Peyer's patch (tissue), 4 donors: ENCODE measurements around the gene CLEC2D.

Source experiments
- POLR2A ChIP-seq, 2 donors: fragments of 450-650 bp; IDR thresholded peaks; one replicate each; pipeline ENCODE4 v1.5.1; 2017; ENCODE audit warnings: antibody characterized with exemption in 2 of 2, mild to moderate bottlenecking in 2 of 2, moderate library complexity in 2 of 2
- TF ChIP-seq, protein P1 (sequence below), 6 experiments: fragments of 450-650 bp in 4 of 6; fragments of 200-600 bp in 2 of 6; sonication (generic) in 1 of 6; IDR thresholded peaks; one replicate each; pipeline ENCODE4 v1.5.1; 2017 to 2019; ENCODE audit warnings: antibody characterized with exemption in 6 of 6, mild to moderate bottlenecking in 3 of 6, moderate library complexity in 1 of 6

DNA sequence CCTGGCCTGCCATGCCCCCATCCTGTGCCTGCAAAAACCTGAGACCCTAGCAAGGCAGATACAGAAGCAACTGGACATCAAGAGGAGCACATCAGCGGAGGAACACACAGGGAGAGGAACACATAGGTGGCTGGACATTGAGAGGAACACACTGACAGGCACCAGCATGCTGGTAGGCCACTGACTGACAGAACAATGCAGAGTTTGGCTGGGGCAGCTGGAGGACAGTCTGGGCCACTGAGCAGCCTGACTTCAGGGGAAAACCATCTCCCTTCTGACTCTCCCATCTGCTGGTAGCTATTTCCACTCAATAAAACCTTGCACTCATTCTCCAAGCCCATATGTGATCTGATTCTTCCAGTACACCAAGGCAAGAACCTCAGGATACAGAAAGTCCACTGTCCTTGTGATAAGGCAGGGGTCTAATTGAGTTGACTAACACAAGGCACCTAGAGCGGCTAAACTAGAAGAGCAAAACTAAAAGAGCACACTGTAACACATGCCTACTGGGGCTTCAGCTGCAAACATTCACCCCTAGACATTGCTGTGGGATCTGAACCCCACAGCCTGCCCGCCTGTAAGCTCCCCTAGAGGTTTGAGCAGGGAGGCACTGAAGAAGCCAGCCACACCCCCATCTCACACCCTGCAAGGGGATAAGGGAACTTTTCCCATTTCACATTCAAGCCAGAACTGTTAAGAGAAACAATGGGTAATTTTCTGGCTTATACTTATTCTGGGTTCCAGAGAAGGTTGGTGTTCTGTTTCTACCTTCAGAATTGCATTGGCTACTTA lies 41.3 kb downstream of the CLEC2D start:
- TF ChIP-seq, protein P1, sequence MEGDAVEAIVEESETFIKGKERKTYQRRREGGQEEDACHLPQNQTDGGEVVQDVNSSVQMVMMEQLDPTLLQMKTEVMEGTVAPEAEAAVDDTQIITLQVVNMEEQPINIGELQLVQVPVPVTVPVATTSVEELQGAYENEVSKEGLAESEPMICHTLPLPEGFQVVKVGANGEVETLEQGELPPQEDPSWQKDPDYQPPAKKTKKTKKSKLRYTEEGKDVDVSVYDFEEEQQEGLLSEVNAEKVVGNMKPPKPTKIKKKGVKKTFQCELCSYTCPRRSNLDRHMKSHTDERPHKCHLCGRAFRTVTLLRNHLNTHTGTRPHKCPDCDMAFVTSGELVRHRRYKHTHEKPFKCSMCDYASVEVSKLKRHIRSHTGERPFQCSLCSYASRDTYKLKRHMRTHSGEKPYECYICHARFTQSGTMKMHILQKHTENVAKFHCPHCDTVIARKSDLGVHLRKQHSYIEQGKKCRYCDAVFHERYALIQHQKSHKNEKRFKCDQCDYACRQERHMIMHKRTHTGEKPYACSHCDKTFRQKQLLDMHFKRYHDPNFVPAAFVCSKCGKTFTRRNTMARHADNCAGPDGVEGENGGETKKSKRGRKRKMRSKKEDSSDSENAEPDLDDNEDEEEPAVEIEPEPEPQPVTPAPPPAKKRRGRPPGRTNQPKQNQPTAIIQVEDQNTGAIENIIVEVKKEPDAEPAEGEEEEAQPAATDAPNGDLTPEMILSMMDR (IDR thresholded peaks at IDR 0.05): no peak
- TF ChIP-seq POLR2A (IDR thresholded peaks at IDR 0.05): no peak
